HL-60/S4 treated with retinoic acid at 250 ng/mL for 4 days and 3 days (cell line): ENCODE data around the gene PCP4L1.

Experiments used
- in situ Hi-C: fragments of 300-500 bp; cut with MboI; formaldehyde crosslinking; loops from 2 replicates; pipeline ENCODE4 v1.7.0; 2022; ENCODE audit warnings: low sequenced_read_pairs

PCP4L1 gene

DNA sequence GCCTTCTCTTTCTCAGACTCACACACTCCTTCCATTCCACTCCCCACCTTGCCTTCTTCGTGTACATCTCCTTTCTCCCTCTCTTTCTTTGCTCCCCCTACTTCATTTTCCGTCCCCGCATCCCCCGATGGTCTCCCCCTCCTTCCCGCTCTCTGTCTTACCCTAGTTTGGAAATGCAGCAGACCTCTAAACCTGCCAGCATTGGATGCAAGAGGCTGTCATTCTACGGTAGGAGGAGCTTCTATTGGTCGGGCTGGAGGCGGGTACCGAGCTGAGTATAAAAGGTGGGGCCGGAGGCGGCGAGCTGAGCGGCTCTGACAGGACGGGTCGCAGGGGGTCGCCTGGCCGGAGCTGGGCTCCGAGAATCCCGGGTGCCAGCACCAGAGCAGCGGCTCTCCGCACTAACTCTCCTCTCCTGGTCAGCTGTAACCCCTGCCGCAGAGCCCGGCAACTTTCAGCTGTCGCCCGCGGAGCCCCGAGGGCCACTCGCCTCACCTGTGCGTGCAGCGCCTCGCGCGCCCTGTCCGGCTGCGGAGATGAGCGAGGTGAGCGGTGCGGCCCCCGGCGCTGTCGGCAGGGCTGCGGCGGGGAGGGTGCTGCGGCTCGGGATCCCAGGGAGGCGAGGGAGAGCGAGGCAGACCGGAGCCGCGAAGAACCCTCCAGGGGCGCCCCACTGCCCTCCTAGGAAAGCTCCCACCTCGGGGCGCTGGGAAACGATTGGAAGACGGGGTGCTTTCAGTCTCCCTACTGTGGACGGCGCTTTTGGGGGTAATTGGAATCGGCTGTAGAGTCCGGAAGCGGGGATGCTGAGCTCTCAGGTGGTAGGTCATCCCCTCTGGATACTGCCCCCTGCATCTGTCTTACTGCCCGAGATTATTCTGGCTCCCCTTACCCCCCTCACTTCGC, at the start of gene PCP4L1:
Gene PCP4L1 (plus strand): TSS at position 307 of the 906 bp plus-strand sequence. CDS start 230 bp downstream, at position 537.
- in situ Hi-C loops: no loop called here

DNA sequence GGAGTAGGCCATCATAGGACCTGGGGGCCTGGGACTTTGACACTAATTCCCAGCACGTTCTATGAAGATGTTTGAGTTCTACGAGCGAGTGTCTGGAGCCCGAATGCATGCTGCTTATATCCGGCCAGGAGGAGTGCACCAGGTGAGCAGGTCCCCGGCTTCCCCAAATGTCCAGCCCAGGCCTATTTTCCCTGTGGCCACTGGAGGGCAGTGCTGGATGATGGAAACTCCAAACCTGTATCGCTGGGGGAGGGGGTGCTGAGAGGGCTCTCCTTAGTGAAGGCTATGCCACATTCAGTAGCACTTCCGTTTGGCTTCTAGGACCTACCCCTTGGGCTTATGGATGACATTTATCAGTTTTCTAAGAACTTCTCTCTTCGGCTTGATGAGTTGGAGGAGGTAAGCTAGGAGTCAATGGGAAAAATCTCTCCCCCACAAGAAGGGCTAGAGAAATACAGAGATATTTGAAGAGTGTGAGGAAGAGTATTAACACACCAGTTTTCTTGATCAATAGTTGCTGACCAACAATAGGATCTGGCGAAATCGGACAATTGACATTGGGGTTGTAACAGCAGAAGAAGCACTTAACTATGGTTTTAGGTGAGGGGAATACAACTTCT, 48.6 kb upstream of the PCP4L1 start:
- in situ Hi-C loops: loop anchor here (10.0 to 25.0 kb wide), 2 partner anchors 175 to 527 kb away; partner anchors contain the start of gene DUSP12

DNA sequence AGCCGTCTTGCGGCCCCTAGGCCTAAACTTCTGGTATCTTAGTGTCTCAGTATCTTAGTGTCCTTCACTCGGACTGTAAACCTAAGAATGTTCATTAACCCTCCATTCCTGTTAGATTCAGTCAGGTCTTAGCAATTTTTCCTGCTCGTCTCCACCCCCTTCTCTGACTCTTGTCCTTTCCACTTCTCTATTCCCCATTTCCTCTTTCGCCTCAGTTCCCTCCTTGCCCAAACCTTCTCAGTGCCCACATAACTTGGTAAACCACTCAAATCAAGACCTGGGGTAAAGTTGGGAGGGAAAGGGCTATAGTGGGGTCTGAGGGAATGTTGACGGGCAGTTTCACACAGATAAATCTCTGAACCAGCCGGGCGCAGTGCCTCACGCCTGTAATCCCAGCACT, 44.2 kb upstream of the PCP4L1 start:
- in situ Hi-C loops: loop anchor here (25.0 kb wide), 1 partner anchor 523 kb away; the partner anchor contains the start of gene DUSP12

DNA sequence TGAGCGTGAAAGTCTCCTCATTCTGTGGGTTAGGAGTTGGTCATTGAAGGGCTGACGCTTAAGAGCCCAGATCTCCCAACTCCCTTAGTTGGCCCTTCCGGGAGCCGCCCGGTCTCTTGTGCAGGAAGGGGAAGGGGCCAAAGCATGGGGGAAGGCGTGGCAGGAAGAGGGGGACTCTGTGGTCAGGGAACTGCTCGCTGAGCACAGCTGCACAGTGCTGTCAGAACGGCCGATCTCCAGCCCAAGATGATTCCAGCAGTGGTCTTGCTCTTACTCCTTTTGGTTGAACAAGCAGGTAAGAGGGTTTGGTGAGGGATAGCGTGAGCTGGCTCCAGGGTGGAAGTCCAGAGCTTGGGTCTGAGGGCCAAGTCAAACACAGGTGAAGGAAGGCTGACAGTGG, 43.5 kb upstream of the PCP4L1 start, which contains the start of gene FCER1G:
Gene FCER1G (plus strand): TSS at position 220 of the 400 bp plus-strand sequence. CDS start 27 bp downstream, at position 247.
- in situ Hi-C loops: loop anchor here (25.0 kb wide), 1 partner anchor 522 kb away; the partner anchor contains the start of gene DUSP12

DNA sequence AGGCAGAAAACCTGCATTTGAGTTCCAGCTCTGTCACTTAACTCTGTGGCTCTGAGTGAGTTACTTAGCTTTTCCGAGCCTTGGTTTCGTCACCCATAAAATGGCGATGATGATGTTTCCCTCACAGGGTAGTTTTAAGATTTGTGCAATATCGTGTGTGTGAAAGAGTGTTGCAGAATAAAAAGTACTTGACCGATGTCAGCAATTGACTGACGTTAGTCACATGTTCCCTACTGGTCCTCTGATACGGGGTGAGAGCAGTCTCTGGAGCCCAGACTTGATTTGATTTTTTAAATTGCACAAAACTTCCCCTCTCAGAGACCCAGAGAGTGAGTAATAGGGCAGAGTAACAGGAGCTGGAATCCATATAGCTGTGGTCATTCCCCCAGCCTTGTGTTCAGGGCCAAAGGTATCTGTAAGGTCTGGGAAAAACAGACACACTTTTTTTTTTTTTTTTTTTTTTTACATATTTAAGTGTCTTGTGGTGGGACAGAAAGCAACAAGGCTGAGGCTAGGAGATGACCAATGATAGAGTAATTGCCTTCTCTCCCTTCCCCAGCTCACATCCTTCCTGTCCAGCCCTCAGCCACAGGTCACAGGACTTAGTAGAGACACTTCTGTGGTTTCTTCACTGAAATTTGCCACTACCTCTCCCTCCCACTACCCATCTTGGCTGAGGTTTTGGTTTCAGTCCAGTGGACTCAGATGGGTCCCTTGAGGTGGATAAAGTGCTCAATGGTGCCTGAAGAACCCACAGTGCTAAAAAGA, 41.4 kb upstream of the PCP4L1 start:
- in situ Hi-C loops: loop anchor here (25.0 kb wide), 1 partner anchor 520 kb away; the partner anchor contains the start of gene DUSP12

DNA sequence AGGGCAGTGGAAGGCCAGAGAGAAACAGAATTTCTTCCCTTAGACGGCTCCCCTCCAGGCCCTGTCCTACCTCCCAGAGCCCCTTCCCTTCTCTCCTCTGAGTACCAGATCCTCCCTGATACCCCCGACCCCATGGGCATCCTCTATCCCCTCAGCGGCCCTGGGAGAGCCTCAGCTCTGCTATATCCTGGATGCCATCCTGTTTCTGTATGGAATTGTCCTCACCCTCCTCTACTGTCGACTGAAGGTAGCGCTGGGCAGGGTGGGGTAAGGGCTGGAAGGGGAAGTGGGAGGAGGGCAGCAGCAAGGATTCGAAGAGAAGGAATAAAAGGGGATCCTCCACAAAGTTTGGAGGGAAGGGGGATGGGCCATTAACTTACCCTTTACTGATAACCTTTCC, 40.7 kb upstream of the PCP4L1 start:
- in situ Hi-C loops: loop anchor here (25.0 kb wide), 1 partner anchor 519 kb away; the partner anchor contains the start of gene DUSP12

DNA sequence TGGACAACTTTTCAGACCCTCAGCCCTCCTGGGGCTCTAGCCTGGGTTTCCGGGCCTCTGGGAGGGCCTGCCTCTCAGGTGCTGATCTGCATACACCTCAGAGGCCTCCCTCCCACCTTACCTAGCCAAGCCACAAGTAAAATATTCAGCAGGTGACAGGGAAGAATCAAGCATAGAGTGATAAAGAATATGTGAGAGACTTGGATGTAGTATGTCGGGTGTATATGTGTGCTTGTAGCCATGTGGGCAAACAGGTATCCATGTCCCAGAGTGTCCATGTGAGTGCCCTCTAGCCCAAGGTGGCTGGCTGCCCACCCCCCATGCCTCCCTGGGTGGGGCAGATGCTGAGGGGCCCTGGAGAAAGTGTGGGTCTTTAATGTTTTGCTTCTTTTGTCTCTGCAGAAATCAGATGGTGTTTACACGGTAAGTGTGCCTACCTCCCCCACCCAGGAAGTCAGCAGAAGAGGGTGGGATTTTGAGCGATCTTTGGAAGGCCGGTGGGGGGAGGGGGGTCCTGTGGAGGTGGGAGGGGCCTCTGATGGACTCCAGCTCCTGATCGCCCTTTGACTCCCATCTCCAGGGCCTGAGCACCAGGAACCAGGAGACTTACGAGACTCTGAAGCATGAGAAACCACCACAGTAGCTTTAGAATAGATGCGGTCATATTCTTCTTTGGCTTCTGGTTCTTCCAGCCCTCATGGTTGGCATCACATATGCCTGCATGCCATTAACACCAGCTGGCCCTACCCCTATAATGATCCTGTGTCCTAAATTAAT, 40.1 kb upstream of the PCP4L1 start:
- in situ Hi-C loops: loop anchor here (25.0 kb wide), 1 partner anchor 519 kb away; the partner anchor contains the start of gene DUSP12

DNA sequence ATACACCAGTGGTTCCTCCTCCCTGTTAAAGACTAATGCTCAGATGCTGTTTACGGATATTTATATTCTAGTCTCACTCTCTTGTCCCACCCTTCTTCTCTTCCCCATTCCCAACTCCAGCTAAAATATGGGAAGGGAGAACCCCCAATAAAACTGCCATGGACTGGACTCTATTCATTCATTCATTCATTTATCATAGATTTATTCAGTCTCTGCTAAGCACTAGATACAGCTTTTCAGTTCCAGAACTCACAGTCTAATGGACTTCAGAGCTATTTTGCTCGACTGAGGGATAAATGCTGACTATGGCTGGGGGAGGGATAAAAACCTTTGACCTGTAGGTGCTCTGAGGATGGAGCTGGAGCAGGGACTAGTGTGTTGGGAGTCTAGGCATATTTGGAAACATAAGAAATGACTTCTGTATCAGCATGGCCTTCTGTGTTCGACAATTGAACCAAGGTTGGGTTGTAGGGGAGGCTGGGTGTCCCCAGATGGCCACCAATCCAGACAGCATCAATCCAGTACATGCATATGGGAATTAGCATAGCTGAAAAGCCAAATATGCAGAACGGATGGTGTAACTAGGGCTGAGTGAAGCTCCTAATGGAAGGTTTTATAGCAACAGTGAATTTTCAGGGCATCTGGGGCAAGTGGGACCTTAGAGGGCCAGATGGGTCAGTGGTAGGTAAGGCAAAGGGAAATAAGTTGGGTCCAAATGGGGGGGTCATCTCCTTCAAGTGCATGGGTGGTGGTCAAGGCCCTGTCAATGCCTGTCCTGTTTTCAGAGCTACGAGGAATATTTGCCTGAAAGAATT, 39.3 kb upstream of the PCP4L1 start:
- in situ Hi-C loops: loop anchor here (25.0 kb wide), 1 partner anchor 518 kb away; the partner anchor contains the start of gene DUSP12

DNA sequence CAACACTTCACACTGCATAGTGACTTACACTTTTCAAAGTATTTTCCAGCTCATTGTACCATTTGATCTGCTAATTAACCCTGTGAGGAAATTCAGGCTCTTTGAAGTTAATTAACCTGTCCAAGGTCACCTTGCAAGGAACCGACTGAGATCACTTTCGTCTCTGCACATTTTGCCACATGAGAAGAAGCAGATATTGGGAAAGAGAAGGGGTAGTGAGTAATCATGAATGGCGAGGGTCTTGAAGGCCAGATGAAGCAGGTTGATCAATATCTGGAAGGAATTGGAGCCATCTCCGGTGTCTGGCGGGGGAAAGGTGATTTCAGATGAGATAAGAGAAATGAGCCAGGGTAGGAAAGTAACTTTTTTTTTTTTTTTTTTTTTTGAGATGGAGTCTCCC, 38.5 kb upstream of the PCP4L1 start:
- in situ Hi-C loops: loop anchor here (10.0 to 25.0 kb wide), 2 partner anchors 155 to 517 kb away; partner anchors contain the start of gene DUSP12

DNA sequence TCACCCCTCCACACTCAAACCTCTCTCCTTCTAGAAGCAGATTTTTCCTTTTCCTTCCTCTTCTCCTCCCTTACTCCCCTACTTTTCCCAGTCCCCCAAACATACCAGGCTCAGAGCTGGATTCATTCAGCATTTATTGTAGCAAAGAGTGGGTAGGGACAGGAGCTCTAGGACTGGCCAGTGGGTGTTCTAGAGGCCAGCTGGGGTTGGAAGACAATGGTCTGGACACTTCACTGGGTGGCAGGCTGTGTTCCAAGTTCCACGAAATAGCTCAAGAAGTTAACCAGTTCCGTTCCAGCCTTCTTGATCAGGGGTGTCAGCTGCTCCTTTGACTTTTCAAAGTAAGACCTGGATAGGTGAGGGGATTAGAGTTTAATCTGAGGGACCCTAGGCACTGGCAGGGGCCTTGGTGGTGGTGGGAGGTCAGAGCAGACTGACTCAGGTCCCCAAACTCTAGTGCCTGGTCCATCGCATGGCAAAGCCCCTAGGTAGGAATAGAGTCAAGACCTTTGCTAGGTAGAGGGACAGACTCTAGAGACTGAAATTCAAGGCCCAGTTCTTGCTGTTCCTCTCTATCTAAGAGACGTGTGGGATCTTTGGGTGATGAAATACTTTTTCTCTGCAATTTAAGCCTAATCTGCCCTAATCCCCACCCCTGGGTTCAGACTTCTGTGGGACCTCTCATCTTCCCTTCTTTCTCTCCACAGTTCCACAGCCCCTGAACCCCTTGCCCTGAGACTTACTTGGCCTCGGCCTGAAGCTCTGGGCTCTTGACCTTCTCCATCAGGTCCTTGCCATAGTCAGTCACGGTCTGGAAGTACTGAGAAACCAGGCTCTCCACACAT, 36.1 kb upstream of the PCP4L1 start:
- in situ Hi-C loops: loop anchor here (10.0 to 25.0 kb wide), 2 partner anchors 152 to 515 kb away; partner anchors contain the start of gene DUSP12

DNA sequence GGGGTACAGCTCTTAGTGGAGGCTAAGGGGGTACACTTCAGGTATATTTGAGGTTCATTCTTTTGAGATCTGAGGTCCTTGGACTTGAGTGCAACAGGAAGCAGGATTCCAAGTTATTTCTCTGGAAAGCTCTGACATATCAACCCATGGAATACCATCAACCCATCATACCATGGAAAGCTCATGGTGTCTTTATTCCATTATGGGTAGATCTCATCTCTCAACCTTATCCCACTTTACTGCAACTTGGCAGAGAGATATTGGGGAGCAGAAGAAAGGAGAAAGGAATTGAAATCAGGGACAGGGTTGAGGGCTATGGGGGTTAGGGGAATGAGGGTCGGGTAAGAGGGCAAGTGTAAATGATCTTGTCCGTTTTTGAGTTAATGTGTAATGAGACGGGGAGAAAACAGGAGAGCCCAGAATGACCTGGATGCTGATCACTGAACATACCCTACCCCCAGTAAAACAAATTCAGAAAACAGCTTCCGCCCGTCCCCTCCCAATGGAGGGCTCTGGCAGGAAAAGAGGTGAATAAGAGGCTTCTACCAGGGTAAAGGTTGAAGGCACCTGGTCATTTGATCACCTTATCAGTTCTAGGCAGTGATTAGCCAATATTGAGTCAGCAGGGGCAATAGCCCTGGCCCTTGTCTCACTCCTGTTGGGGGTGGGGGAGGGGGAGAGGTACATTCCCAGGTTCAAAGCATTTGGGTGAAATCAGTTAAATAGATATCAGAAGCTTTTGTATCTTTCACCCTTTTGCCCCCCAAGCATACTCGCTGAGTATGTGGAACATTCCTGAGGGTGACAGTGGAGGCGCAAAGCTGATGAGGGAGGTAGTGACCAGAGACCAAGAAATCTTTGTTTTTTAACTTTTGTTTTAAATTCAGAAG, 34.5 kb upstream of the PCP4L1 start:
- in situ Hi-C loops: loop anchor here (10.0 to 25.0 kb wide), 2 partner anchors 151 to 513 kb away; partner anchors contain the start of gene DUSP12

DNA sequence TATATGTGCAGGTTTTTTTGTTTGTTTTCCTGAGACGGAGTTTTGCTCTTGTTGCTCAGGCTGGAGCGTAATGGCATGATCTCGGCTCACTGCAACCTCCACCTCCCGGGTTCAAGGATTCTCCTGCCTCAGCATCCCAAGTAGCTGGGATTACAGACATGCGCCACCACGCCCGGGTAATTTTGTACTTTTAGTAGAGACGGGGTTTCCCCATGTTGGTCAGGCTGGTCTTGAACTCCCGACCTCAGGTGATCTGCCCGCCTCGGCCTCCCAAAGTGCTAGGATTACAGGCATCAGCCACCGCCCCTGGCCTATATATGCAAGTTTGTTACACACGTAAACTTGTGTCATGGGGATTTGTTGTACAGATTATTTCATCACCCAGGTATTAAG, 33.9 kb upstream of the PCP4L1 start:
- in situ Hi-C loops: loop anchor here (10.0 to 25.0 kb wide), 2 partner anchors 150 to 513 kb away; partner anchors contain the start of gene DUSP12

DNA sequence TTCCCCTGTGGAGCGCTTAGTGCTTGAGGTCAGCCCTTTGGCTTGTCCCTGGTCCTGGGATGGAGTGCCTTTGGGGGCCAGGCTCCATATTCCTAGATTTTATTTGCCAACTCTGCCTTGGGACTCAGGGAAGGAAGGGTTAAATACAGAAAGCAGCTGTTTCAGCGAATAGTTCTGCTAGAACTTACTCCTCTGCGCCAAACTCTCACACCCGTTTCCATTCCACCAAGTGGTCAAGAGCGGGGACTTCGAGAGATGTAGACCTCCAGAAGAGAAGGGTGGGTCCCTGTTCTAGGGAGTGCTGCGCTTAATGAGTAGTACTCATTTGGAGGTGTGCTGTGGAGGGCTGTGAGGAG, 33.4 kb upstream of the PCP4L1 start:
- in situ Hi-C loops: loop anchor here (10.0 kb wide), 1 partner anchor 150 kb away; no protein-coding TSS in a partner anchor

DNA sequence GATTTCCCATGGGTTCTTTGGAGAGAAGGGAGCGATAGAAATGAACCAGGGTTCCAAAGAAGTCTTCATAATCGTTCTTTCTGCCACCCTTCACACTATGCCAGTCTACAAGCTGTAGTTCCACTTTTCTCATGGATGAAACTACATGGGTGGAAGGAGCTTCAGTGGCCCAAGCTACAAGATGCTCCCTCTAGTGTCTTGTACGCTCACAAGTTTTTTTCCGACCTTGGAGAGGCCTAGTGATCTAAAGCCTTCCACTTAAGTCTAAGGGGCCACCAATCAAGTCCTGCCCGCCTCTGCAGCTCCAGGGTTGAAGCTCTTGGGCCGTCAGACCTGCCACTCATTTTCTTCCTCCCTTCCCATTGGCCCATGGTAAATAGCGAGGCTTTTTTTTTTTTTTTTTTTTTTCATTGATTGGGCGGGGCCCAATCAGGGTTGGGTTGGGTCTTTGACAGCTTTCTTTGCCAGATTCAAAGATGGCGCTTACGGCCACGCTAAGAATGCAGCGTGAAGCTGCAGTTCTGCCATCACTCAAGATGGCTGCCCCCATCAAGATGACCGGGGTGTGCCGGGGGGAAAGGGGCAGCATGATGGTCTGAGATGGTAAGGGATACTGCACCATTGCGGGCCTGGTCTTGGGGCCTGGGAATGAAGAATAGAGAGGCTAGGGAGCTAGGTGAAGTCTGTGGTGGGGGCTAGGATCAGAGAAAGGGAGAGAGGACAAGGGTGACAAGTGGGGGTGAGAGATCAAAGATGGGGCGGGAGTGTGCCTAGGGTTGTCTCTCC, 32.8 kb upstream of the PCP4L1 start, which contains the start of gene TOMM40L:
Gene TOMM40L (plus strand): TSS at position 527 of the 786 bp plus-strand sequence. CDS start 430 bp downstream, outside the sequence.
- in situ Hi-C loops: loop anchor here (10.0 kb wide), 1 partner anchor 149 kb away; no protein-coding TSS in a partner anchor

DNA sequence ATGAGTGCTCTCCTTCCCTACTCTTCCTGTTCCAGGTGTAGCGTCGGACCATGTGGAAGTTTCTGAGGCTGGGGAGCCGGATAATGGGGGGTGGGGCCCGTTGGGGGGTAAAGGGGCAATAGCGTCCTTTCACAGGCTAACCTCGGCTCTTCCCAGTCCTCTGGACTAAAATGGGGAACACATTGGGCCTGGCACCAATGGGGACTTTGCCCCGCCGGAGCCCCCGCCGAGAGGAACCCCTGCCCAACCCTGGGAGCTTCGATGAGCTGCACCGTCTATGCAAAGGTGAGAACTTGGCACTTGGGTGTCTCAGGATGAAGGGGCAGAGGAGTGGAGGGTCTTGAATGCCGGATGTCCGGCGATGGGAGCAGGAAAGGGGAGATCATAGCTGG, 32.2 kb upstream of the PCP4L1 start:
- in situ Hi-C loops: loop anchor here (10.0 kb wide), 1 partner anchor 148 kb away; no protein-coding TSS in a partner anchor

DNA sequence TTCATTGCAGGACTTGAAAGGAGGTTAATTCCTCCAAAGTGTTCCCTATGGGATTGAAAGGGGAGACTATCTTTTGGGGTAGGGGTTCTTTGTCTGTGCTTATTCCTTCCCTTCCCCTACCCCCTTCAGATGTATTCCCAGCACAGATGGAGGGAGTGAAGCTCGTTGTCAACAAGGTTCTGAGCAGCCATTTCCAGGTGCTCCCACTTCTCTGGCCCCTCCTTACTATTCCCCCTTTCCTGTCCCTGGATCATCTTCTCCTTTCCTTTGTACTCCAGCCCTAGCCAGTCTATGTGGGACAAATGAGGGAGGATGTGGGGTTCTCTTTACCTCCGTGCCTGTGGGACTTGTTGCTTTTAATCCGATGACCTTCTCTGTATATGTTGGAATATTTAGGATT, 31.8 kb upstream of the PCP4L1 start:
- in situ Hi-C loops: loop anchor here (10.0 kb wide), 1 partner anchor 148 kb away; no protein-coding TSS in a partner anchor
